Measurements from ENCODE around the gene SLC22A16.

- TF ChIP-seq CTCF (optimal IDR thresholded peaks at IDR 0.05 in 1 of 3, IDR thresholded peaks at IDR 0.05 in 1 of 3, conservative IDR thresholded peaks at IDR 0.05 in 1 of 3; ENCODE audit: extremely low read depth in 1 of 3, insufficient read depth in 2 of 3, low read length in 3 of 3) (no peak), EZH2 (IDR thresholded peaks at IDR 0.05; ENCODE audit: low read length) (no peak)
Measured at GRCh38 chr6:110509617-110510241, 33.3 kb upstream of the SLC22A16 start.
